Parathyroid adenoma (tissue), 2 donors: Measurements from ENCODE around the gene GTF3C5.

Source experiments
- H2AFZ ChIP-seq: fragments of 300-600 bp; sonication (generic); one replicate; pipeline ENCODE4 v1.7.0; 2017; ENCODE audit warnings: antibody characterized with exemption, mild to moderate bottlenecking
- H3K27ac ChIP-seq: fragments of 300-600 bp; sonication (generic); one replicate; pipeline ENCODE4 v1.7.0; 2017
- H3K27me3 ChIP-seq: fragments of 300-600 bp; sonication (generic); one replicate; pipeline ENCODE4 v1.7.0; 2017; ENCODE audit warnings: low read length; ENCODE audit not compliant: control insufficient read depth, insufficient read depth
- H3K36me3 ChIP-seq: fragments of 300-600 bp; sonication (generic); one replicate; pipeline ENCODE4 v1.7.0; 2017; ENCODE audit warnings: low read length; ENCODE audit not compliant: control insufficient read depth, insufficient read depth
- H3K4me1 ChIP-seq: fragments of 300-600 bp; sonication (generic); one replicate; pipeline ENCODE4 v1.7.0; 2017; ENCODE audit warnings: control low read depth
- H3K4me2 ChIP-seq: fragments of 300-600 bp; sonication (generic); one replicate; pipeline ENCODE4 v1.7.0; 2017; ENCODE audit warnings: low read length
- H3K4me3 ChIP-seq: fragments of 300-600 bp; sonication (generic); one replicate; pipeline ENCODE4 v1.7.0; 2017; ENCODE audit warnings: low read depth, low read length
- H3K79me2 ChIP-seq: fragments of 300-600 bp; sonication (generic); one replicate; pipeline ENCODE4 v1.7.0; 2017; ENCODE audit warnings: control low read depth
- H3K9ac ChIP-seq: fragments of 300-600 bp; sonication (generic); one replicate; pipeline ENCODE4 v1.7.0; 2017; ENCODE audit warnings: mild to moderate bottlenecking
- H3K9me3 ChIP-seq: fragments of 300-600 bp; sonication (generic); one replicate; pipeline ENCODE4 v1.7.0; 2017; ENCODE audit warnings: low read length; ENCODE audit not compliant: control insufficient read depth
- TF ChIP-seq, protein P1 (sequence below): fragments of 300-600 bp; sonication (generic); IDR thresholded peaks from one replicate; pipeline ENCODE4 v1.7.0; 2017; ENCODE audit warnings: antibody characterized with exemption, mild to moderate bottlenecking
- donor health status: primary hyperparathyroidism.

Gene GTF3C5

DNA sequence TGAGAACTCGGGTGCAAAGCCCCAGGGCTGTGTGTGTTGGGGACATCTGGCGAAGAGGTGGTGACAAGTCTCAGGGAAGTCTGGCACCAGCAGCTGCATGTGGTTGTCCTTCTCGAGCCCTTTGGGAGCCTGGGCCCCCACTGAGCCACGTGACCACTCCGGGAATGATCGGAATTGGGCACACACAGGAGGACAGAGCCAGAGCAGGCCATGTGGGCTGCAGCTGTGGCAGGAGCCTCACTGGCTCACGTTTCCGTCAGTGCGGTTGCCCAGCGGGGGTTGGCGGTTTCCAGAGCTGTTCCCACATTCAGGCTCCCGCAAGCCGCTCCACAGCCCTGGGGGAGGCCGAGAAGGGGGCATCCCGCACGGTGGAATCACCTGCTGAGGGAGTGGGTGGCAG lies 24.2 kb downstream of the GTF3C5 start:
- no peak overlapping the region for H3K4me3 ChIP-seq
- H3K9me3 ChIP-seq = no peaks in the 10 kb centered on the region
- no peak overlapping the region for H2AFZ ChIP-seq
- H3K4me1 ChIP-seq = no peaks in the 10 kb centered on the region
- H3K4me2 ChIP-seq = no peak overlapping the region
- TF ChIP-seq, protein P1, sequence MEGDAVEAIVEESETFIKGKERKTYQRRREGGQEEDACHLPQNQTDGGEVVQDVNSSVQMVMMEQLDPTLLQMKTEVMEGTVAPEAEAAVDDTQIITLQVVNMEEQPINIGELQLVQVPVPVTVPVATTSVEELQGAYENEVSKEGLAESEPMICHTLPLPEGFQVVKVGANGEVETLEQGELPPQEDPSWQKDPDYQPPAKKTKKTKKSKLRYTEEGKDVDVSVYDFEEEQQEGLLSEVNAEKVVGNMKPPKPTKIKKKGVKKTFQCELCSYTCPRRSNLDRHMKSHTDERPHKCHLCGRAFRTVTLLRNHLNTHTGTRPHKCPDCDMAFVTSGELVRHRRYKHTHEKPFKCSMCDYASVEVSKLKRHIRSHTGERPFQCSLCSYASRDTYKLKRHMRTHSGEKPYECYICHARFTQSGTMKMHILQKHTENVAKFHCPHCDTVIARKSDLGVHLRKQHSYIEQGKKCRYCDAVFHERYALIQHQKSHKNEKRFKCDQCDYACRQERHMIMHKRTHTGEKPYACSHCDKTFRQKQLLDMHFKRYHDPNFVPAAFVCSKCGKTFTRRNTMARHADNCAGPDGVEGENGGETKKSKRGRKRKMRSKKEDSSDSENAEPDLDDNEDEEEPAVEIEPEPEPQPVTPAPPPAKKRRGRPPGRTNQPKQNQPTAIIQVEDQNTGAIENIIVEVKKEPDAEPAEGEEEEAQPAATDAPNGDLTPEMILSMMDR = no peak
- no peak overlapping the region for H3K27ac ChIP-seq
- H3K36me3 ChIP-seq = no peaks in the 10 kb centered on the region
- no peaks in the 10 kb centered on the region for H3K27me3 ChIP-seq
- H3K79me2 ChIP-seq = no peaks in the 10 kb centered on the region
- H3K9ac ChIP-seq = no peak overlapping the region

DNA sequence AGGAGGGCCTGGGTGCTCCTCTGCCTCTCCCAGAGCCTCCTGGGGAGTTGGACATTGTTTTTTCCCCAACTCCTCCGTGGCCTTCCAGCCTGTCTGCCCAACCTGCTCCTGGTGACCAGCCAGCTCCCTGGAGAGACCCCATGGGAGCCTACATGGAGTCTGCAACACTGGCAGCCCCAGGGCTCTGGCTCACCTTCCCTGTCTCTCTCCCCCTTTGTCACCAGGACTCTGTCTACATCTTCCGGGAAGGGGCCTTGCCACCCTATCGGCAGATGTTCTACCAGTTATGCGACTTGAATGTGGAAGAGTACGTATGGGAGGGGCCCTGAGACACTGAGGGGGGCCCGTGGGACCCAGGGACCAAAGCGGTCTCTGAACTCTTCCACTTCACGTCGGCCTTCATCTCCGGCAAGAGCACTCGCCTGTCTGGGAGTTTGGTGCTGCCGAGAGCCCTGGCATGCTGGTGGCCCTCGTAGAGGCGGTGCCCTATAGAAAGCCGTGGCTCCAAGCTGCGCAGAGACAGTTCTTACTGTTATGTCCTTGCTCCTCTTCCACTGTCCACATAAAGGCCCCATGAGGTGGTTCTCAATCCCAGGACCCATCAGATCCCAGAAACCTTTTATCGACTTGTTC lies 25.1 kb downstream of the GTF3C5 start:
- Histone ChIP-seq H2AFZ (no peak overlapping the region), H3K9ac (no peak overlapping the region), H3K36me3 (no peaks in the 10 kb centered on the region), H3K4me1 (no peaks in the 10 kb centered on the region), H3K9me3 (no peaks in the 10 kb centered on the region), H3K27me3 (no peaks in the 10 kb centered on the region), H3K79me2 (no peaks in the 10 kb centered on the region), H3K4me2 (no peak overlapping the region), H3K27ac (no peak overlapping the region), H3K4me3 (no peak overlapping the region)
- TF ChIP-seq, protein P1 = no peak

DNA sequence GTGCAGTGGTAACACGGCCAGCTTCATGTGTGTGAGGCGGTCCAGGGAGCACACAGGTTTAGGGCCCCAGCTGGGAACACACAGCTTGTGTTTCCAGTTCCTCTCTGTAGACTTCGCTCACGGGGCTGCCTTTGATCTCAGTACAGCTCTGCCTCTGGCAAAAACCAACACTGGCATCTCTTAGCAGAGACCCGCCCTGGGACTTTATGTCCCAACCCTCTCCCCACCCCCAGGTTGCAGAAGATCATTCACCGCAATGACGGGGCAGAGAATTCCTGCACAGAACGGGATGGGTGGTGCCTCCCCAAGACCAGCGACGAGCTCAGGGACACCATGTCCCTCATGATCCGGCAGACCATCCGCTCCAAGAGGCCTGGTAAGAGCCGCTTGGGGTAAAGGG lies 25.7 kb downstream of the GTF3C5 start:
- no peaks in the 10 kb centered on the region for H3K4me1 ChIP-seq
- H3K36me3 ChIP-seq = no peaks in the 10 kb centered on the region
- TF ChIP-seq, protein P1 = no peak

DNA sequence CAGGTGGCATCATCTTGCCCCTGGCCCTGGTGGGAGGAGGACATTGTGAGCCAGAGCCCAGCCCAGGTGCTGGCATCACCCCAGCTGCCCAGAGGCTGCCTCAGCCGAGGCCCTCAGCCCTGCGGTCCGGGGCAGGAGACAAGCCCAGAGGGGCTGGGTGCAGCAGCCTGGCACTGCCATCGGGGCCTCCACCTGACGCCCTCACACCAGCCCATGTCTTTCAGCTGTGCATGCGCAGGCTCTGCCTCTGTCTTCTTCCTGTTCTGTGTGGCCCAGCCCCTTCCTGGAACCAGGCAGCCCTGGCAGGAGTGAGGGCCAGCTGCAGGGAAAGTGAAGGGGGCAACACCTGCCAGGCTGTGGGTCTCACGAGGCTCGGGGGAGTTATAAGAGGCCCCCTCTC lies 26.2 kb downstream of the GTF3C5 start:
- H3K27me3 ChIP-seq = no peaks in the 10 kb centered on the region
- no peak overlapping the region for H3K4me2 ChIP-seq
- H2AFZ ChIP-seq = no peak overlapping the region
- no peak overlapping the region for H3K9ac ChIP-seq
- H3K79me2 ChIP-seq = no peaks in the 10 kb centered on the region
- no peaks in the 10 kb centered on the region for H3K36me3 ChIP-seq
- no peak overlapping the region for H3K4me3 ChIP-seq
- H3K9me3 ChIP-seq = no peaks in the 10 kb centered on the region
- no peaks in the 10 kb centered on the region for H3K4me1 ChIP-seq
- H3K27ac ChIP-seq = no peak overlapping the region
- TF ChIP-seq, protein P1 = no peak

More for the DNA sequence above, 25.7 kb downstream of the GTF3C5 start:
- no peaks in the 10 kb centered on the region for H3K79me2 ChIP-seq
- H3K9me3 ChIP-seq = no peaks in the 10 kb centered on the region
- no peak overlapping the region for H3K4me2 ChIP-seq
- H3K27me3 ChIP-seq = no peaks in the 10 kb centered on the region
- H2AFZ ChIP-seq = no peak overlapping the region
- no peak overlapping the region for H3K4me3 ChIP-seq
- H3K9ac ChIP-seq = no peak overlapping the region
- H3K27ac ChIP-seq = no peak overlapping the region

DNA sequence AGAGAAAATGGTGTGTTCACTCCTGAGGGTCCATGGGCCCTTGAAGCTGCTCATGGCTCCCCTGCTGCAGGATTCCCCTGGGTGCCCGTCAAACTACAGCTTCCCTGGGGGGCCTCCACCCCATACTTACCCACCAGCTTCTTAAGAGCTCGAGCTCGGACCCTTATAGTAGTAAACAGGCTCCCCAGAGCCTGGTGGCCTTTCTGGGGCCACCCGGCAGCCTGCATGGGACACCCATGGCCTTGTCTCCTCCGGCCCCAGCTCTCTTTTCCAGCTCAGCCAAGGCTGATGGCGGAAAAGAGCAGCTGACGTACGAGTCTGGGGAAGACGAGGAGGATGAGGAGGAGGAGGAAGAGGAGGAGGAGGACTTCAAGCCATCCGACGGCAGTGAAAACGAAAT lies 26.8 kb downstream of the GTF3C5 start:
- no peaks in the 10 kb centered on the region for H3K4me1 ChIP-seq
- H3K9ac ChIP-seq = no peak overlapping the region
- TF ChIP-seq, protein P1 = no peak
- no peaks in the 10 kb centered on the region for H3K9me3 ChIP-seq
- H3K79me2 ChIP-seq = no peaks in the 10 kb centered on the region
- no peak overlapping the region for H3K4me2 ChIP-seq
- no peak overlapping the region for H2AFZ ChIP-seq
- no peaks in the 10 kb centered on the region for H3K36me3 ChIP-seq
- no peak overlapping the region for H3K4me3 ChIP-seq
- no peak overlapping the region for H3K27ac ChIP-seq
- H3K27me3 ChIP-seq = no peaks in the 10 kb centered on the region
